H9 (cell line): ENCODE measurements around the gene C4orf36. TPM values are rescaled to one million over a fixed set of nuclear protein-coding genes. Genes with fewer than 3 reads are reported as not detected.
A peak's percentile ranks its signal among the peaks of the same experiment; 100 is the strongest.

Experiments used
- DNase-seq: peaks from one replicate; pipeline ENCODE4 v3.0.0-alpha.2; 2017
- H2AFZ ChIP-seq: one replicate; pipeline ENCODE4 v1.6.1; 2013; ENCODE audit warnings: mild to moderate bottlenecking, low read length, control low read depth, moderate library complexity
- H2AK5ac ChIP-seq: 2 replicates; pipeline ENCODE4 v1.6.1; 2013; ENCODE audit warnings: low read length, control low read depth, mixed read lengths; ENCODE audit not compliant: insufficient read length
- H2BK120ac ChIP-seq: one replicate; pipeline ENCODE4 v1.6.1; 2013; ENCODE audit warnings: low read depth, mild to moderate bottlenecking, low read length, control low read depth, inconsistent platforms; ENCODE audit not compliant: poor library complexity, severe bottlenecking
- H2BK12ac ChIP-seq: 2 replicates; pipeline ENCODE4 v1.6.1; 2013; ENCODE audit warnings: low read length, control low read depth, mixed read lengths, low read depth; ENCODE audit not compliant: insufficient read length
- H2BK15ac ChIP-seq: 2 replicates; pipeline ENCODE4 v1.6.1; 2013; ENCODE audit warnings: low read depth, low read length, control low read depth
- H2BK20ac ChIP-seq: one replicate; pipeline ENCODE4 v1.6.1; 2013; ENCODE audit warnings: low read depth, mild to moderate bottlenecking, low read length, control low read depth, inconsistent platforms; ENCODE audit not compliant: poor library complexity, severe bottlenecking
- H2BK5ac ChIP-seq: 2 replicates; pipeline ENCODE4 v1.6.1; 2013; ENCODE audit warnings: low read length, control low read depth, mixed read lengths; ENCODE audit not compliant: insufficient read length
- H3K14ac ChIP-seq: 2 replicates; pipeline ENCODE4 v1.6.1; 2013; ENCODE audit warnings: low read length, control low read depth; ENCODE audit not compliant: insufficient read depth
- H3K18ac ChIP-seq: 2 replicates; pipeline ENCODE4 v1.6.1; 2013; ENCODE audit warnings: low read depth, mild to moderate bottlenecking, mixed read lengths, low read length, control low read depth; ENCODE audit not compliant: insufficient read length
- H3K23ac ChIP-seq: 2 replicates; pipeline ENCODE4 v1.6.1; 2013; ENCODE audit warnings: low read length, control low read depth, mixed read lengths, low read depth; ENCODE audit not compliant: insufficient read length
- H3K23me2 ChIP-seq: 2 replicates; pipeline ENCODE4 v1.6.1; 2013; ENCODE audit warnings: low read depth, mild to moderate bottlenecking, mixed read lengths, low read length, control low read depth; ENCODE audit not compliant: insufficient read length, poor library complexity, severe bottlenecking
- H3K27ac ChIP-seq: 2 replicates; pipeline ENCODE4 v1.5.1; 2013; ENCODE audit warnings: low read length, control low read depth, mixed read lengths, low read depth; ENCODE audit not compliant: insufficient read length
- H3K27me3 ChIP-seq: 2 replicates; pipeline ENCODE4 v1.6.1; 2013; ENCODE audit warnings: low read length, control low read depth, inconsistent platforms; ENCODE audit not compliant: insufficient read depth
- H3K4ac ChIP-seq: 2 replicates; pipeline ENCODE4 v1.6.1; 2013; ENCODE audit warnings: low read depth, mild to moderate bottlenecking, control low read depth, inconsistent platforms, low read length, moderate library complexity
- H3K4me1 ChIP-seq: 2 replicates; pipeline ENCODE4 v1.6.1; 2013; ENCODE audit warnings: low read length, control low read depth, inconsistent platforms; ENCODE audit not compliant: insufficient read depth
- H3K4me2 ChIP-seq: 2 replicates; pipeline ENCODE4 v1.6.1; 2013; ENCODE audit warnings: low read length, control low read depth, mixed read lengths; ENCODE audit not compliant: insufficient read length, insufficient read depth
- H3K56ac ChIP-seq: 2 replicates; pipeline ENCODE4 v1.6.1; 2013; ENCODE audit warnings: low read depth, mild to moderate bottlenecking, mixed read lengths, low read length, control low read depth; ENCODE audit not compliant: insufficient read length
- H3K79me1 ChIP-seq: 2 replicates; pipeline ENCODE4 v1.6.1; 2013; ENCODE audit warnings: low read depth, mild to moderate bottlenecking, moderate library complexity, low read length, control low read depth, inconsistent platforms; ENCODE audit not compliant: insufficient read depth, poor library complexity, severe bottlenecking
- H3K79me2 ChIP-seq: 2 replicates; pipeline ENCODE4 v1.6.1; 2013; ENCODE audit warnings: low read length, control low read depth, inconsistent platforms; ENCODE audit not compliant: insufficient read depth
- H3K9ac ChIP-seq: 2 replicates; pipeline ENCODE4 v1.6.1; 2013; ENCODE audit warnings: low read length, control low read depth, mixed read lengths; ENCODE audit not compliant: insufficient read length; ENCODE audit errors: extremely low read depth
- H3K9me3 ChIP-seq: one replicate; pipeline ENCODE4 v1.6.1; 2013; ENCODE audit warnings: low read depth, low read length, inconsistent platforms; ENCODE audit not compliant: control insufficient read depth
- H3T11ph ChIP-seq: one replicate; pipeline ENCODE4 v1.6.1; 2013; ENCODE audit warnings: mild to moderate bottlenecking, low read length, control low read depth, inconsistent platforms
- H4K20me1 ChIP-seq: one replicate; pipeline ENCODE4 v1.6.1; 2013; ENCODE audit not compliant: control insufficient read depth, insufficient read length, insufficient read depth
- H4K5ac ChIP-seq: 2 replicates; pipeline ENCODE4 v1.6.1; 2013; ENCODE audit warnings: low read depth, mild to moderate bottlenecking, mixed read lengths, low read length, control low read depth; ENCODE audit not compliant: insufficient read length
- H4K8ac ChIP-seq: replicated peaks from 2 replicates; pipeline ENCODE4 v1.6.1; 2013; ENCODE audit warnings: low read length, control low read depth, mixed read lengths, low read depth; ENCODE audit not compliant: insufficient read length
- H4K91ac ChIP-seq: 2 replicates; pipeline ENCODE4 v1.6.1; 2013; ENCODE audit warnings: low read depth, mild to moderate bottlenecking, moderate library complexity, mixed read lengths, low read length, control low read depth; ENCODE audit not compliant: insufficient read length
- H3K27ac Mint-ChIP-seq, 3 experiments: 2 replicates in 2 of 3; 3 replicates in 1 of 3; pipeline ENCODE4 v1.8.0; 2020 to 2021; ENCODE audit warnings: mixed read lengths in 3 of 3, mild to moderate bottlenecking in 1 of 3, moderate library complexity in 1 of 3
- H3K27me3 Mint-ChIP-seq: 2 replicates; pipeline ENCODE4 v1.8.0; 2021; ENCODE audit warnings: low read depth, mild to moderate bottlenecking, moderate library complexity, mixed read lengths
- H3K36me3 Mint-ChIP-seq, 3 experiments: 2 replicates in 2 of 3; 3 replicates in 1 of 3; pipeline ENCODE4 v1.8.0; 2020 to 2021; ENCODE audit warnings: low read depth in 3 of 3, mixed read lengths in 3 of 3; ENCODE audit not compliant: insufficient read depth in 1 of 3
- H3K4me1 Mint-ChIP-seq, 2 experiments: 2 replicates each; pipeline ENCODE4 v1.8.0; 2020; ENCODE audit warnings: mixed read lengths in 2 of 2
- H3K4me3 Mint-ChIP-seq, 2 experiments: 2 replicates in 1 of 2; 3 replicates in 1 of 2; pipeline ENCODE4 v1.8.0; 2020 to 2021; ENCODE audit warnings: mild to moderate bottlenecking in 2 of 2, mixed read lengths in 2 of 2, moderate library complexity in 1 of 2
- H3K9me3 Mint-ChIP-seq, 2 experiments: 2 replicates in 1 of 2; 3 replicates in 1 of 2; pipeline ENCODE4 v1.8.0; 2020; ENCODE audit warnings: mild to moderate bottlenecking in 2 of 2, mixed read lengths in 2 of 2, moderate library complexity in 1 of 2
- WGBS: extraction: QIAGEN DNeasy Blood & Tissue Kit; methylation state at CpG from one replicate; pipeline ENCODE4 v1.1.7; 2013; ENCODE audit warnings: missing lambda C conversion rate, low lambda C conversion rate, mixed read lengths; ENCODE audit not compliant: insufficient read length; ENCODE audit errors: extremely low coverage; 5-methylcytosine and 5-hydroxymethylcytosine counted together
- total RNA-seq: library from RNA; stranded (reverse); gene quantifications from 2 replicates; pipeline ENCODE4 v1.2.1, GENCODE V29; 2021
- TF ChIP-seq, protein P1 (sequence below): fragments of 200-600 bp; sonication (generic); conservative IDR thresholded peaks from 3 replicates; pipeline ENCODE4 v1.8.0; 2021; ENCODE audit warnings: antibody characterized with exemption, mild to moderate bottlenecking

C4orf36 gene
- total RNA-seq, 1 experiment from 2014 or later: 2.2 TPM

DNA sequence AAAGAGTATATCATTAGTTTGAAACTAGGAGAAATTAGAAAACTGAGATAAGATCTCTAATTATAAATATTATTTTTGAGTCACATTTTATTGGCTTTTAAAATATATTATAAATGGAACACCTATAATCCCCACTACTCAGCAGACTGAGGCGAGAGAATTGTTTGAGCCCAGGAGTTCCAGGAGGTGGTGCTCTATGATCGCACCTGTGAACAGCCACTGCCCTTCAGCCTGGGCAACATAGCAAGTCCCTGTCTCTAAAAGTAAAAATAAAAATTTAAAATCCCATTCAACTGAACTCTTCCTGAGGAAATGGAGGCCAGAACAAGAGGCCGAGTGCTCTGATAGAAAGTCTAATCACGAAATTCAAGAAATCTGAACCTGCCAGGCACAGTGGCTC is 6.3 kb upstream of the C4orf36 start:
- Mint-ChIP-seq H3K36me3 (peaks cover 2 to 5% (median 3%) of the 10 kb centered on the region in 3 experiments; a peak in 4 of 7 replicates), H3K27ac (no peak overlapping the region), H3K27me3 (peaks cover 2% of the 10 kb centered on the region; the same call in 1 of the 2 replicates), H3K4me1 (no peaks in the 10 kb centered on the region), H3K4me3 (no peak overlapping the region), H3K9me3 (peaks cover 0 to 3% of the 10 kb centered on the region in 2 experiments; a peak in 2 of 5 replicates)
- H2BK12ac ChIP-seq: no peak overlapping the region
- H3K9ac ChIP-seq: no peak overlapping the region
- H4K5ac ChIP-seq: no peak overlapping the region
- H2AK5ac ChIP-seq: no peak overlapping the region
- H2BK15ac ChIP-seq: no peak overlapping the region
- H3K4ac ChIP-seq: no peak overlapping the region
- H3K79me1 ChIP-seq: no peaks in the 10 kb centered on the region
- H4K91ac ChIP-seq: no peak overlapping the region
- no peaks in the 10 kb centered on the region for H3K9me3 ChIP-seq
- no peaks in the 10 kb centered on the region for H3K4me1 ChIP-seq
- H2AFZ ChIP-seq: no peak overlapping the region
- H2BK5ac ChIP-seq: no peak overlapping the region
- H4K8ac ChIP-seq: no peak overlapping the region
- H3K14ac ChIP-seq: no peak overlapping the region
- H3K23me2 ChIP-seq: no peaks in the 10 kb centered on the region
- WGBS: no CpG with 5 or more reads among the region's 4 CpGs
- H2BK20ac ChIP-seq: no peak overlapping the region
- H2BK120ac ChIP-seq: no peak overlapping the region
- no peaks in the 10 kb centered on the region for H3K27me3 ChIP-seq
- TF ChIP-seq, protein P1, sequence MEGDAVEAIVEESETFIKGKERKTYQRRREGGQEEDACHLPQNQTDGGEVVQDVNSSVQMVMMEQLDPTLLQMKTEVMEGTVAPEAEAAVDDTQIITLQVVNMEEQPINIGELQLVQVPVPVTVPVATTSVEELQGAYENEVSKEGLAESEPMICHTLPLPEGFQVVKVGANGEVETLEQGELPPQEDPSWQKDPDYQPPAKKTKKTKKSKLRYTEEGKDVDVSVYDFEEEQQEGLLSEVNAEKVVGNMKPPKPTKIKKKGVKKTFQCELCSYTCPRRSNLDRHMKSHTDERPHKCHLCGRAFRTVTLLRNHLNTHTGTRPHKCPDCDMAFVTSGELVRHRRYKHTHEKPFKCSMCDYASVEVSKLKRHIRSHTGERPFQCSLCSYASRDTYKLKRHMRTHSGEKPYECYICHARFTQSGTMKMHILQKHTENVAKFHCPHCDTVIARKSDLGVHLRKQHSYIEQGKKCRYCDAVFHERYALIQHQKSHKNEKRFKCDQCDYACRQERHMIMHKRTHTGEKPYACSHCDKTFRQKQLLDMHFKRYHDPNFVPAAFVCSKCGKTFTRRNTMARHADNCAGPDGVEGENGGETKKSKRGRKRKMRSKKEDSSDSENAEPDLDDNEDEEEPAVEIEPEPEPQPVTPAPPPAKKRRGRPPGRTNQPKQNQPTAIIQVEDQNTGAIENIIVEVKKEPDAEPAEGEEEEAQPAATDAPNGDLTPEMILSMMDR: peak; percentile 70
- no peak overlapping the region for H3T11ph ChIP-seq
- DNase-seq: peak; percentile 42
- no peak overlapping the region for H3K27ac ChIP-seq
- H3K23ac ChIP-seq: no peak overlapping the region
- H4K20me1 ChIP-seq: no peaks in the 10 kb centered on the region
- no peak overlapping the region for H3K4me2 ChIP-seq
- no peak overlapping the region for H3K18ac ChIP-seq
- H3K79me2 ChIP-seq: no peaks in the 10 kb centered on the region
- no peak overlapping the region for H3K56ac ChIP-seq
